GM21576 (cell line): ENCODE results near the gene ST6GAL1.
"Not testable (repeated sequence)": the region's sequence is repeated elsewhere in the genome, so short reads cannot be mapped to it uniquely, and the experiment has no call there.

ENCODE experiments used
- ATAC-seq: cut with Tn5 transposase; IDR thresholded peaks from one replicate; pipeline ENCODE4 v1.9.1; 2021; ENCODE audit warnings: mild to moderate bottlenecking, moderate library complexity; ENCODE audit not compliant: unreplicated experiment

The ST6GAL1 gene

GRCh38 chr3:186939536-186939935 lies 9.2 kb downstream of the ST6GAL1 start:
- ATAC-seq, result no peak

GRCh38 chr3:186940967-186941366 lies 10.6 kb downstream of the ST6GAL1 start:
- ATAC-seq, result no peak

GRCh38 chr3:186942168-186942567 lies 11.8 kb downstream of the ST6GAL1 start:
- no peak for ATAC-seq

- no peak for ATAC-seq
Observed at GRCh38 chr3:186945255-186945823, 15.0 kb downstream of the ST6GAL1 start.

GRCh38 chr3:186946756-186947375 lies 16.5 kb downstream of the ST6GAL1 start:
- ATAC-seq, result peak; percentile 79

GRCh38 chr3:186949281-186949982 lies 19.1 kb downstream of the ST6GAL1 start:
- ATAC-seq, result no peak

GRCh38 chr3:186950402-186951093 lies 20.2 kb downstream of the ST6GAL1 start:
- ATAC-seq, result no peak

- ATAC-seq, result no peak
Observed at GRCh38 chr3:186951640-186952552, 21.6 kb downstream of the ST6GAL1 start.

GRCh38 chr3:186953011-186953487 lies 22.7 kb downstream of the ST6GAL1 start:
- peak; percentile 57 for ATAC-seq

- not testable (repeated sequence) for ATAC-seq
Observed at GRCh38 chr3:186953992-186954699, 23.8 kb downstream of the ST6GAL1 start.

- no peak for ATAC-seq
Observed at GRCh38 chr3:186955898-186956696, 25.8 kb downstream of the ST6GAL1 start.

GRCh38 chr3:186959029-186959624 lies 28.8 kb downstream of the ST6GAL1 start:
- ATAC-seq, result no peak

GRCh38 chr3:186960347-186960746 lies 30.0 kb downstream of the ST6GAL1 start:
- no peak for ATAC-seq

- no peak for ATAC-seq
Observed at GRCh38 chr3:186962445-186962844, 32.1 kb downstream of the ST6GAL1 start.

- no peak for ATAC-seq
Observed at GRCh38 chr3:186963636-186964035, 33.3 kb downstream of the ST6GAL1 start.

GRCh38 chr3:186964071-186964470 lies 33.7 kb downstream of the ST6GAL1 start:
- no peak for ATAC-seq

GRCh38 chr3:186964616-186965015 lies 34.3 kb downstream of the ST6GAL1 start:
- ATAC-seq, result no peak

- no peak for ATAC-seq
Observed at GRCh38 chr3:186965141-186965879, 35.0 kb downstream of the ST6GAL1 start.
